DOHH2 (cell line): ENCODE data around the gene WDFY2.

ENCODE experiments used
- CTCF ChIP-seq: fragments of 200-600 bp; sonication (generic); IDR thresholded peaks from one replicate; pipeline ENCODE4 v1.5.1; 2014; ENCODE audit warnings: antibody characterized with exemption, mild to moderate bottlenecking, low read depth, low read length; ENCODE audit not compliant: poor library complexity, severe bottlenecking
- EZH2phosphoT487 ChIP-seq: fragments of 200-600 bp; sonication (generic); IDR thresholded peaks from 2 replicates; pipeline ENCODE4 v1.6.1; 2017; ENCODE audit warnings: borderline replicate concordance, mild to moderate bottlenecking, antibody characterized with exemption, low read length, moderate library complexity, mixed read lengths

- no peak for TF ChIP-seq CTCF
- no peak for TF ChIP-seq EZH2phosphoT487
These were observed 154.9 kb downstream of the WDFY2 start for GRCh38 chr13:51739027-51739764.
